Measurements from ENCODE around the gene COX7C.

The COX7C gene

DNA sequence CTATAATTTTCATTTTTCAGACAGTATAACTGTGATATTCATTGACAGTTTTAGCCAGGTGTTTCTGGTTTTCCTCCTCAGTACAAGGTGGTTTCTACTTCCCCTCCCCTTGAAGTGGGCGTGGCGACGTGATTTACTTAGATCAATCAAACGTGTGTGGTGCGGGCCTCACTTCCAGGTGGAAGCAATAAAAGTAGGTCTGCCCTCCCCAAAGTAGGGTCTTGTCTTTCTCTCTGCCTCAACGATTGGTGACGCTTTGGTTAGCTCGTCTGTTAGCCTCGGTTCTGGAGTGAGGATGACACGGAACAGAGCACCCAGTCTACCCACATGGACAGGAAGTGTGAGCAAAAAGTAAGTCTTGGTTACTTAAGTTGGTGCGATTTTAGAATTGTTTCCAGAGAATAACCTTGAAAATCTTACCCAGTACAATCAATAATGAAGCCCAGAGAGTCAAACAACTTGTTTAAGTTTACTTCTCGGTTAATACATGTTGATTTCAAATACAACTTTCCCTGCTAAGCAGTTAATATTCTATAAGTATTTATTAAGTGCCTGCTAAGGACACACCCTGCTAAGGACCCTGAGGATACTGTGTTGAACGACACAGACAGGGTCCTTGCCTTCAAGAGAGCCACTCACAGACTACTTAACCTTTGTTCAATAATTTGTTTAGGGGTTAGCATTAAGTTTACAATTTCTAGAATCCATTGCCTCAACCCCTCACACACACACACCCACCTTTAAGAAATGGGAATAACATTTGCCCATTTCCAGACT, 48.4 kb downstream of the COX7C start:
- no peak for DNase-seq (ENCODE audit: low spot score)

DNA sequence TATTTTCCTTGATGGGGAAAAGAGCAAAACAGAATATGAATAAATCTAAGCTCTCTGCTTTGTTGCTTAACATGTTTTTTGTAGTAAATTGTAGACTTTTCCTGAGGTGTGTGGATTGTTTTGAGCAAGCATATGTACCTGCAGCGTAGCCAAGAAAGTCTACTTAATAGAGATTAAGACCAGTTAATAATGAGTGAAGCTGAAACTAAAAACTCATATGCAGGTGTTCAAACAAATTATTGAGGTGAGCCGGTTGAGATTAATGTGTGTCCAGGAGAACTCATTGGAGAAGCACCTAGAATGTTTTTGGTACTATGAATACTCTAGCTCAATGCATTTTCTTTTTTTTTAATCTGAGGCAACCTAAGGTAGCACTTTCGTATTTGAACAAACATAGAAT, 49.2 kb downstream of the COX7C start:
- no peak for DNase-seq (ENCODE audit: low spot score)
